CD4-positive, alpha-beta T cell treated with Interleukin-6 at 100 ng/mL for 8 hours (primary cell): ENCODE measurements around the gene TSNAX.

ENCODE experiments used
- DNase-seq: peaks from one replicate; pipeline ENCODE4 v3.0.0-alpha.2; 2020; ENCODE audit warnings: mixed read lengths, low spot score

The TSNAX gene

GRCh38 chr1:231601824-231602672 lies 73.6 kb downstream of the TSNAX start:
- DNase-seq = no peak

GRCh38 chr1:231602673-231602984 lies 74.2 kb downstream of the TSNAX start:
- no peak for DNase-seq

GRCh38 chr1:231603598-231604275 lies 75.3 kb downstream of the TSNAX start:
- DNase-seq = peak; percentile 65

- no peak for DNase-seq
Measured at GRCh38 chr1:231604276-231604621, 75.8 kb downstream of the TSNAX start.

GRCh38 chr1:231605149-231606100 lies 77.0 kb downstream of the TSNAX start:
- DNase-seq = no peak

- no peak for DNase-seq
Measured at GRCh38 chr1:231606712-231607111, 78.2 kb downstream of the TSNAX start.

- DNase-seq = no peak
Measured at GRCh38 chr1:231610388-231610787, 81.9 kb downstream of the TSNAX start.

- no peak for DNase-seq
Measured at GRCh38 chr1:231611111-231611510, 82.6 kb downstream of the TSNAX start.

- DNase-seq = no peak
Measured at GRCh38 chr1:231611851-231612250, 83.4 kb downstream of the TSNAX start.

GRCh38 chr1:231612393-231613089 lies 84.1 kb downstream of the TSNAX start:
- DNase-seq = peak; percentile 73

GRCh38 chr1:231613419-231614349 lies 85.2 kb downstream of the TSNAX start:
- no peak for DNase-seq
